Measurements from ENCODE around the gene AAGAB. TPM values are rescaled to one million over a fixed set of nuclear protein-coding genes. Genes with fewer than 3 reads are reported as not detected.

AAGAB gene
- total RNA-seq, 1 experiment from 2014 or later: 52.0 TPM

GRCh38 chr15:67267951-67268941, 13.8 kb upstream of the AAGAB start:
- POLR2A ChIA-PET: no interaction called here
- Histone ChIP-seq H2AFZ (ENCODE audit: low read depth, low read length, poor library complexity, severe bottlenecking) (no peak overlapping the region), H3K4me3 (replicated peaks in 1 of 2; ENCODE audit: low read depth in 1 of 2, low read length in 2 of 2) (no peak overlapping the region), H3K9ac (ENCODE audit: low read length) (no peak overlapping the region), H3K27ac (ENCODE audit: low read depth, low read length) (no peak overlapping the region), H4K20me1 (ENCODE audit: insufficient read depth) (no peaks in the 10 kb centered on the region), H3K9me3 (ENCODE audit: control insufficient read depth in 1 of 2, insufficient read depth in 1 of 2, low read depth in 1 of 2, low read length in 2 of 2) (no peaks in the 10 kb centered on the region), H3K4me2 (ENCODE audit: low read length) (no peak overlapping the region), H3K36me3 (ENCODE audit: control insufficient read depth in 1 of 2, insufficient read depth in 2 of 2, low read length in 2 of 2) (no peaks in the 10 kb centered on the region), H3K4me1 (ENCODE audit: control insufficient read depth in 1 of 2, insufficient read depth in 2 of 2, low read length in 2 of 2) (no peaks in the 10 kb centered on the region), H3K9me2 (ENCODE audit: insufficient read depth) (no peaks in the 10 kb centered on the region), H3K27me3 (ENCODE audit: insufficient read depth, low read length) (no peaks in the 10 kb centered on the region), H3K79me2 (ENCODE audit: insufficient read depth, low read length) (no peaks in the 10 kb centered on the region)
- intact Hi-C loops (cut with micrococcal nuclease): no loop called here
- ATAC-seq (no peak), DNase-seq (ENCODE audit: low read depth, low spot score) (no peak)
- no TSS peak for BruUV-seq (replicated peaks)
- RAD21 ChIA-PET (ENCODE audit: low non-redundant PET in 1 of 2, low total read pairs in 2 of 2, uncharacterized antibody in 2 of 2, unreplicated experiment in 2 of 2): no interaction called here
- no peak for TF ChIP-seq YY1 (IDR thresholded peaks at IDR 0.05; ENCODE audit: extremely low read depth, insufficient replicate concordance, low read depth, low read length)
- TF ChIP-seq SP1 (IDR thresholded peaks at IDR 0.05; ENCODE audit: low read depth): no peak
- TF ChIP-seq EGR1 (IDR thresholded peaks at IDR 0.05; ENCODE audit: low read depth): no peak
- no peak for TF ChIP-seq ZBTB33 (IDR thresholded peaks at IDR 0.05; ENCODE audit: extremely low read depth, insufficient replicate concordance, low read length)
- CTCF ChIA-PET: no interaction called here

GRCh38 chr15:67267440-67267839, 13.0 kb upstream of the AAGAB start:
- Histone ChIP-seq H3K4me1 (ENCODE audit: control insufficient read depth in 1 of 2, insufficient read depth in 2 of 2, low read length in 2 of 2) (no peaks in the 10 kb centered on the region), H3K4me3 (replicated peaks in 1 of 2; ENCODE audit: low read depth in 1 of 2, low read length in 2 of 2) (no peak overlapping the region), H3K4me2 (ENCODE audit: low read length) (no peak overlapping the region), H3K79me2 (ENCODE audit: insufficient read depth, low read length) (no peaks in the 10 kb centered on the region), H3K27ac (ENCODE audit: low read depth, low read length) (no peak overlapping the region), H3K36me3 (ENCODE audit: control insufficient read depth in 1 of 2, insufficient read depth in 2 of 2, low read length in 2 of 2) (no peaks in the 10 kb centered on the region), H3K9me2 (ENCODE audit: insufficient read depth) (no peaks in the 10 kb centered on the region), H3K9me3 (ENCODE audit: control insufficient read depth in 1 of 2, insufficient read depth in 1 of 2, low read depth in 1 of 2, low read length in 2 of 2) (no peaks in the 10 kb centered on the region), H3K9ac (ENCODE audit: low read length) (no peak overlapping the region), H3K27me3 (ENCODE audit: insufficient read depth, low read length) (no peaks in the 10 kb centered on the region), H2AFZ (ENCODE audit: low read depth, low read length, poor library complexity, severe bottlenecking) (no peak overlapping the region), H4K20me1 (ENCODE audit: insufficient read depth) (no peaks in the 10 kb centered on the region)
- ChIA-PET CTCF (no interaction called here), POLR2A (no interaction called here), RAD21 (ENCODE audit: low non-redundant PET in 1 of 2, low total read pairs in 2 of 2, uncharacterized antibody in 2 of 2, unreplicated experiment in 2 of 2) (no interaction called here)
- ATAC-seq: no peak
- intact Hi-C loops (cut with micrococcal nuclease): no loop called here
- no TSS peak for BruUV-seq (replicated peaks)
- no peak for DNase-seq (ENCODE audit: low read depth, low spot score)
- no peak for TF ChIP-seq SP1 (IDR thresholded peaks at IDR 0.05; ENCODE audit: low read depth)
- TF ChIP-seq SRF (IDR thresholded peaks at IDR 0.05; ENCODE audit: low read depth): no peak
- no peak for TF ChIP-seq JUND (IDR thresholded peaks at IDR 0.05)
- TF ChIP-seq FOSL1 (IDR thresholded peaks at IDR 0.05; ENCODE audit: low read depth): no peak
- TF ChIP-seq ZBTB33 (IDR thresholded peaks at IDR 0.05; ENCODE audit: extremely low read depth, insufficient replicate concordance, low read length): no peak
- TF ChIP-seq POLR2A (IDR thresholded peaks at IDR 0.05; ENCODE audit: borderline replicate concordance, extremely low read depth, insufficient read depth, insufficient read length): no peak
- TF ChIP-seq CBX3 (IDR thresholded peaks at IDR 0.05; ENCODE audit: low read depth): no peak
- TF ChIP-seq REST (IDR thresholded peaks at IDR 0.05; ENCODE audit: low read depth): no peak
- TF ChIP-seq ZFX (IDR thresholded peaks at IDR 0.05): no peak

Measured in HCT116 (cell line).